Fibroblast of lung (primary cell): ENCODE measurements around the gene KRTAP3-1. TPM values are rescaled to one million over a fixed set of nuclear protein-coding genes. Genes with fewer than 3 reads are reported as not detected.
"Not testable (repeated sequence)": the region's sequence is repeated elsewhere in the genome, so short reads cannot be mapped to it uniquely, and the experiment has no call there.

ENCODE experiments used
- DNase-seq, 2 donors: peaks; one replicate each; pipeline versions ENCODE4 v3.0.0 to v3.0.0-alpha.2; 2010; ENCODE audit warnings: low read depth in 2 of 2
- H2AFZ ChIP-seq: 2 replicates; pipeline ENCODE4 v1.5.1; 2012; ENCODE audit warnings: low read length, control low read depth, inconsistent platforms
- H3K27ac ChIP-seq: 2 replicates; pipeline ENCODE4 v1.5.1; 2011; ENCODE audit warnings: low read length, control low read depth; ENCODE audit not compliant: insufficient read depth
- H3K27me3 ChIP-seq: 2 replicates; pipeline ENCODE4 v1.5.1; 2011; ENCODE audit warnings: mild to moderate bottlenecking, low read length; ENCODE audit not compliant: control insufficient read depth, insufficient read depth
- H3K36me3 ChIP-seq: 2 replicates; pipeline ENCODE4 v1.5.1; 2011; ENCODE audit warnings: low read length; ENCODE audit not compliant: control insufficient read depth, insufficient read depth
- H3K4me1 ChIP-seq: 2 replicates; pipeline ENCODE4 v1.5.1; 2011; ENCODE audit warnings: low read length; ENCODE audit not compliant: control insufficient read depth, insufficient read depth; ENCODE audit errors: extremely low read depth
- H3K4me2 ChIP-seq: 2 replicates; pipeline ENCODE4 v1.5.1; 2011; ENCODE audit warnings: low read length, control low read depth; ENCODE audit not compliant: insufficient read depth; ENCODE audit errors: extremely low read depth
- H3K4me3 ChIP-seq, 4 experiments: fragments of 200-600 bp in 1 of 4; sonication (generic) in 1 of 4; replicated peaks in 1 of 4; 2 replicates each; pipeline ENCODE4 v1.5.1; 2011 to 2016; ENCODE audit warnings: low read length in 4 of 4, low read depth in 3 of 4, mild to moderate bottlenecking in 3 of 4, control low read depth in 2 of 4, inconsistent platforms in 1 of 4, mixed read lengths in 1 of 4; ENCODE audit not compliant: insufficient read depth in 1 of 4; ENCODE audit errors: control extremely low read depth in 1 of 4
- H3K79me2 ChIP-seq: 2 replicates; pipeline ENCODE4 v1.5.1; 2012; ENCODE audit warnings: mild to moderate bottlenecking, low read length, inconsistent platforms; ENCODE audit not compliant: control insufficient read depth, insufficient read depth
- H3K9ac ChIP-seq: 2 replicates; pipeline ENCODE4 v1.5.1; 2011; ENCODE audit warnings: mild to moderate bottlenecking, low read length, control low read depth; ENCODE audit not compliant: insufficient read depth
- H3K9me3 ChIP-seq: 2 replicates; pipeline ENCODE4 v1.5.1; 2012; ENCODE audit warnings: low read depth, low read length; ENCODE audit not compliant: control insufficient read depth, insufficient read depth
- H4K20me1 ChIP-seq: 2 replicates; pipeline ENCODE4 v1.5.1; 2011; ENCODE audit warnings: low read length; ENCODE audit not compliant: control insufficient read depth, insufficient read depth; ENCODE audit errors: extremely low read depth
- CTCF ChIP-seq, 2 donors: IDR thresholded peaks in 1 of 2; conservative IDR thresholded peaks in 1 of 2; 1 replicate in 1 of 2; 2 replicates in 1 of 2; pipeline ENCODE4 v1.5.1; 2011 to 2012; ENCODE audit warnings: low read length in 2 of 2, control low read depth in 1 of 2, inconsistent platforms in 1 of 2, low read depth in 1 of 2, mild to moderate bottlenecking in 1 of 2
- EZH2 ChIP-seq: IDR thresholded peaks from 2 replicates; pipeline ENCODE4 v1.5.1; 2012; ENCODE audit warnings: low read length, control low read depth, mild to moderate bottlenecking; ENCODE audit errors: missing control alignments
- polyA plus RNA-seq, 2 donors: library from polyadenylated mRNA; depleted of rRNA in 1 of 2; stranded (reverse) in 1 of 2; unstranded in 1 of 2; fragments of >200 nt; gene quantifications; 2 replicates each; pipeline ENCODE4 v1.2.1, GENCODE V29; 2011 to 2012; ENCODE audit warnings: missing spikeins in 1 of 2
- total RNA-seq: library from RNA; depleted of rRNA; stranded (reverse); fragments of >200 nt; gene quantifications from 2 replicates; pipeline ENCODE4 v1.2.1, GENCODE V29; 2014

The KRTAP3-1 gene
- total and polyA plus RNA-seq, 2 donors (not counting 1 experiment from before 2014, with no cell fraction given): not detected

- Histone ChIP-seq H3K4me1 (peaks cover 2% of the 10 kb centered on the region), H3K36me3 (no peaks in the 10 kb centered on the region), H3K9ac (no peak overlapping the region), H3K4me2 (peak overlapping the region; percentile 10), H3K9me3 (no peaks in the 10 kb centered on the region), H3K4me3 (no peak overlapping the region), H2AFZ (no peak overlapping the region), H4K20me1 (no peaks in the 10 kb centered on the region), H3K27me3 (no peaks in the 10 kb centered on the region), H3K27ac (peak overlapping the region; percentile 43), H3K79me2 (no peaks in the 10 kb centered on the region)
- no peak for TF ChIP-seq EZH2
- TF ChIP-seq CTCF (conservative IDR thresholded peaks at IDR 0.05 in 1 of 2, IDR thresholded peaks at IDR 0.05 in 1 of 2; ENCODE audit: low read depth in 1 of 2, low read length in 2 of 2): no peak
- DNase-seq: peak in 1 of 2 donors; percentile 78
These were observed 39.5 kb upstream of the KRTAP3-1 start for GRCh38 chr17:41048441-41048840.

- not testable (repeated sequence) for H3K9ac ChIP-seq, H3K79me2 ChIP-seq, H3K4me3 ChIP-seq, H4K20me1 ChIP-seq, H3K9me3 ChIP-seq, H3K27ac ChIP-seq, DNase-seq, H3K4me1 ChIP-seq, H3K4me2 ChIP-seq, H3K27me3 ChIP-seq, H2AFZ ChIP-seq, H3K36me3 ChIP-seq
These were observed 38.0 kb upstream of the KRTAP3-1 start, which contains the start of gene KRTAP2-1 for GRCh38 chr17:41046735-41047465. TSS of gene KRTAP2-1 (minus strand) at chr17:41047316. CDS start at chr17:41047267, 49 bp downstream.

- H3K4me3 ChIP-seq: no peak overlapping the region
- no peaks in the 10 kb centered on the region for H3K4me1 ChIP-seq
- no peaks in the 10 kb centered on the region for H4K20me1 ChIP-seq
- H3K9me3 ChIP-seq: no peaks in the 10 kb centered on the region
- no peaks in the 10 kb centered on the region for H3K79me2 ChIP-seq
- TF ChIP-seq EZH2 (no peak), CTCF (conservative IDR thresholded peaks at IDR 0.05 in 1 of 2, IDR thresholded peaks at IDR 0.05 in 1 of 2; ENCODE audit: low read depth in 1 of 2, low read length in 2 of 2) (no peak)
- H3K9ac ChIP-seq: no peak overlapping the region
- no peaks in the 10 kb centered on the region for H3K27me3 ChIP-seq
- no peak overlapping the region for H3K4me2 ChIP-seq
- H2AFZ ChIP-seq: no peak overlapping the region
- no peak overlapping the region for H3K27ac ChIP-seq
- DNase-seq: no peak
- H3K36me3 ChIP-seq: no peaks in the 10 kb centered on the region
These were observed 34.0 kb upstream of the KRTAP3-1 start for GRCh38 chr17:41042953-41043352.
